Common myeloid progenitor, CD34-positive (primary cell): ENCODE results near the gene TRPM2.
"Not testable (repeated sequence)": the region's sequence is repeated elsewhere in the genome, so short reads cannot be mapped to it uniquely, and the experiment has no call there.

Source experiments
- CTCF ChIA-PET: fragments of 350-600 bp; sonication (Branson Sonifier 250); formaldehyde crosslinking; loops from one replicate; lab custom pipeline; 2021; ENCODE audit warnings: antibody characterized with exemption; lab: Charles Lee
- POLR2A ChIA-PET: fragments of 350-600 bp; sonication (Branson Sonifier 250); formaldehyde crosslinking; loops from one replicate; lab custom pipeline; 2021; ENCODE audit warnings: antibody characterized with exemption; lab: Charles Lee
- DNase-seq, 3 donors: peaks; one replicate each; pipeline versions ENCODE4 v3.0.0 to v3.0.0-alpha.2; 2013
- H3K27ac ChIP-seq, 2 experiments: 1 replicate in 1 of 2; 2 replicates in 1 of 2; pipeline ENCODE4 v1.7.0; 2013; ENCODE audit warnings: inconsistent platforms in 2 of 2, low read length in 2 of 2, mild to moderate bottlenecking in 2 of 2, low read depth in 1 of 2, moderate library complexity in 1 of 2; ENCODE audit not compliant: severe bottlenecking in 2 of 2, insufficient read depth in 1 of 2, poor library complexity in 1 of 2
- H3K27me3 ChIP-seq, 5 experiments: replicated peaks in 2 of 5; 1 replicate in 3 of 5; 2 replicates in 2 of 5; pipeline versions ENCODE4 v1.6.1 to v1.7.0; 2013; ENCODE audit warnings: low read length in 4 of 5, mild to moderate bottlenecking in 2 of 5, moderate library complexity in 2 of 5, inconsistent platforms in 1 of 5; ENCODE audit not compliant: insufficient read depth in 5 of 5, control insufficient read depth in 4 of 5
- H3K36me3 ChIP-seq, 4 experiments: 1 replicate in 2 of 4; 2 replicates in 2 of 4; pipeline versions ENCODE4 v1.6.1 to v1.7.0; 2013; ENCODE audit warnings: low read length in 3 of 4, control low read depth in 1 of 4, mild to moderate bottlenecking in 1 of 4; ENCODE audit not compliant: control insufficient read depth in 4 of 4, insufficient read depth in 4 of 4
- H3K4me1 ChIP-seq, 4 experiments: 1 replicate in 3 of 4; 2 replicates in 1 of 4; pipeline versions ENCODE4 v1.6.1 to v1.7.1; 2013; ENCODE audit warnings: low read length in 3 of 4, mild to moderate bottlenecking in 3 of 4, control low read depth in 1 of 4, inconsistent platforms in 1 of 4, moderate library complexity in 1 of 4; ENCODE audit not compliant: control insufficient read depth in 4 of 4, insufficient read depth in 4 of 4; ENCODE audit errors: control extremely low read depth in 1 of 4
- H3K4me3 ChIP-seq, 7 experiments: 1 replicate in 4 of 7; 2 replicates in 3 of 7; pipeline versions ENCODE4 v1.5.1 to v1.7.0; 2013; ENCODE audit warnings: mild to moderate bottlenecking in 7 of 7, low read length in 6 of 7, moderate library complexity in 6 of 7, inconsistent platforms in 2 of 7, low read depth in 2 of 7, control low read depth in 1 of 7; ENCODE audit not compliant: insufficient read depth in 4 of 7, control insufficient read depth in 1 of 7; ENCODE audit errors: extremely low read depth in 1 of 7
- H3K9me3 ChIP-seq, 5 experiments: 1 replicate in 4 of 5; 2 replicates in 1 of 5; pipeline versions ENCODE4 v1.6.1 to v1.7.1; 2013; ENCODE audit warnings: low read length in 4 of 5, mild to moderate bottlenecking in 2 of 5, inconsistent platforms in 1 of 5, low read depth in 1 of 5, moderate library complexity in 1 of 5; ENCODE audit not compliant: control insufficient read depth in 4 of 5, insufficient read depth in 2 of 5; ENCODE audit errors: control extremely low read depth in 1 of 5
- WGBS: methylation state at CpG from one replicate; pipeline ENCODE4 v1.1.5; 2013; ENCODE audit not compliant: insufficient coverage; 5-methylcytosine and 5-hydroxymethylcytosine counted together

Gene TRPM2

DNA sequence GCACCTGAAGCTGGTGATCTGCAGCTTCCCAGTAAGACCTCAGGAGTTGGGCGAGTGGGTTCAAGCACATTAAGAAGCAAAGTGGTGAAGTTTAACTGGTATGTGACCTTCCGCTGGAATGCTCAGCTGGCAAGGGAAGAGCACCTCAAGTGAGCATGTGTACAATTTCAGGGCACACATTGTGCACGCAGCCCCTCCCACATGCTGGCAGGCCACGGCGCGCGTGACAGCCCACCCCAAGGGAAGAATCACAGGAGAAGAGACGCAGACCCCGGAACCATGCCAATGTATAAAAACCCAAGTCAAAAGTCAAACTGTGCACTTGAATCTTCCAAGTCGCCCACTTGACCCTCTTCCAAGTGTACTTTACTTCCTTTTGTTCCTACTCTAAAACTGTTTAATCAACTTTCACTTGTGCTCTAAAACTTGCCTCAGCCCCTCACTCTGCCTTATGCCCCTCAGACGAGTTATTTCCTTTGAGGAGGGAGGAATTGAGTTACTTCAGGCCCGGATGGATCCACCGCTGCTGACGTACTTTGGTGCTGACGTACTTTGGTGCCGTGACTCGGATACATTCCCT, 121.9 kb downstream of the TRPM2 start:
- Histone ChIP-seq H3K4me1 (no peaks in the 10 kb centered on the region), H3K27me3 (no peaks in the 10 kb centered on the region), H3K27ac (no peak overlapping the region), H3K4me3 (no peak overlapping the region), H3K36me3 (no peaks in the 10 kb centered on the region), H3K9me3 (no peaks in the 10 kb centered on the region)
- WGBS = 93% methylated on average over 13 of the region's 17 CpGs
- DNase-seq = no peak
- ChIA-PET POLR2A (no interaction called here), CTCF (no interaction called here)

DNA sequence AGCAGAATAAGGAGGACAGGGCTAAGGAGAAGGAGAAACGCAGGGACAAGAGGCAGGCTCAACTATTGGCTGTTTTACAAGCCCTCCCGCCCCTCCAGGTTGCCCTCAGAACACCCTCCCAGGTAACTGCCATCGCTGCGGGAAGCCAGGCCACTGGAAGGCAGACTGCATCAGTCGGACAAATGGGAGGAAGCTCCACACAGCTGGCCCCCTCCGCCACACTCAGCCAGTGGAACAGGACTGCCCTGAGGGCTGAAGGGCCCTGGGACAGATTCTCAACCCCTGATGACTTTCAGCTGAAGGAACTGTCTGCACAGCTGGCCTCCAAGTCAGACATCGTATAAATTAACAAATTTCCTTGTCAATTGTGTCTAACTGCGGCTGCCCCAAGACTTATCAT, 123.7 kb downstream of the TRPM2 start:
- 92% methylated on average over 6 of the region's 8 CpGs for WGBS
- H3K27me3 ChIP-seq = no peaks in the 10 kb centered on the region
- DNase-seq = no peak
- H3K4me1 ChIP-seq = no peaks in the 10 kb centered on the region
- H3K9me3 ChIP-seq = no peaks in the 10 kb centered on the region
- no peak overlapping the region for H3K27ac ChIP-seq
- H3K4me3 ChIP-seq = no peak overlapping the region
- ChIA-PET POLR2A (no interaction called here), CTCF (interaction anchor here (1.2 kb wide), 2 partner anchors 18 to 123 kb away, joined by 3 read pairs; no protein-coding TSS in a partner anchor)
- no peaks in the 10 kb centered on the region for H3K36me3 ChIP-seq

- CTCF ChIA-PET = interaction anchor here (0.6 to 1.2 kb wide), 4 partner anchors 33 to 338 kb away, joined by 3 read pairs; no protein-coding TSS in a partner anchor
Measured at GRCh38 chr21:44477712-44478111, 124.3 kb downstream of the TRPM2 start.

DNA sequence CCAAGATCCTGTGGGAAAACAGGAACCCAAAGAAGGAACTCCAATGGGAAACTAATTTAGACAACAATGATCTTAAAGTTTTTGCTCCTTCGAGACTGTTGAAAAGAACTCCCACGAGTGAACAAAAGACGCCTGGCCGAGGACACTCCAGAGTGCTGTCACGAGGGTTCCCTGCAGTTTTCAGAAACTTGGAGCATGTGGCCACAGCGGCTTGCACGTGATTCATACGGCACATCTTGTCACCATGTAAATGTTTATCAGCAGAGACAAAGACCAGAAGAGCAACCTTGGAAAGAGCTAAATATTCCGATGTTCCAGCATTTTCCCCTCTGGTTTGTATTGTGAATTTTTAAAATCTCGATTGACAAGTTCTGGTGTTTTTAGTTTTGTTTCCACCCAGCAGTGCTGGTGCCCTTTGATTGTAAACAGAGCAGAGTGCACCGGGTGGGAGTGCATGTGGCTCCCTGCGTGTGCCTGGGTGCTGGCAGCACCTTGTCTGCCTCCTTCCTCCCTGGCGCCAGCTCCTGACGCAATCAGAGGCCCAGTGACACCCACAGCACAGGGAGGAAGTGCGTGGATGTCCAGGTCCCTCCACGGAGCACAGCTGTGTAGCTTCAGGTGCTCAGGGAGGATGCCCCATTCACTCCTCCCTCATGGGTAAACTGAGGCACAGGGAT, 124.8 kb downstream of the TRPM2 start:
- POLR2A ChIA-PET = no interaction called here
- WGBS = 86% methylated on average over 15 of the region's 16 CpGs
- CTCF ChIA-PET = interaction anchor here (0.6 to 0.9 kb wide), 3 partner anchors 32 to 337 kb away, joined by 3 read pairs; no protein-coding TSS in a partner anchor

More at GRCh38 chr21:44477712-44478111, 124.3 kb downstream of the TRPM2 start:
- 82% methylated on average over 7 of the region's 7 CpGs for WGBS
- no peaks in the 10 kb centered on the region for H3K9me3 ChIP-seq
- no peaks in the 10 kb centered on the region for H3K4me1 ChIP-seq
- DNase-seq = no peak
- POLR2A ChIA-PET = no interaction called here
- H3K27ac ChIP-seq = no peak overlapping the region
- no peaks in the 10 kb centered on the region for H3K36me3 ChIP-seq
- H3K4me3 ChIP-seq = no peak overlapping the region
- no peaks in the 10 kb centered on the region for H3K27me3 ChIP-seq

GRCh38 chr21:44478801-44479167, 125.4 kb downstream of the TRPM2 start:
- Histone ChIP-seq H3K4me3 (no peak overlapping the region), H3K36me3 (no peaks in the 10 kb centered on the region), H3K9me3 (no peaks in the 10 kb centered on the region), H3K4me1 (no peaks in the 10 kb centered on the region), H3K27me3 (peaks cover 0 to 3% (median 0%) of the 10 kb centered on the region in 5 experiments), H3K27ac (no peak overlapping the region)
- POLR2A ChIA-PET = no interaction called here
- 100% methylated on average over 5 of the region's 5 CpGs for WGBS
- no peak for DNase-seq
- CTCF ChIA-PET = interaction anchor here (0.9 kb wide), 1 partner anchor 32 kb away, joined by 3 read pairs; no protein-coding TSS in a partner anchor

More for the DNA sequence above, 124.8 kb downstream of the TRPM2 start:
- H3K27me3 ChIP-seq = peaks cover 0 to 3% (median 0%) of the 10 kb centered on the region in 5 experiments
- H3K9me3 ChIP-seq = no peaks in the 10 kb centered on the region
- H3K4me3 ChIP-seq = no peak overlapping the region
- H3K4me1 ChIP-seq = no peaks in the 10 kb centered on the region
- DNase-seq = no peak
- no peak overlapping the region for H3K27ac ChIP-seq
- H3K36me3 ChIP-seq = no peaks in the 10 kb centered on the region

- H3K36me3 ChIP-seq, H3K9me3 ChIP-seq, H3K4me3 ChIP-seq, H3K27ac ChIP-seq, POLR2A ChIA-PET, H3K27me3 ChIP-seq, H3K4me1 ChIP-seq: not testable (repeated sequence)
- DNase-seq = peak; percentile 5 to 22 (median 12)
- CTCF ChIA-PET = interaction anchor here (0.6 to 1.5 kb wide), 3 partner anchors 11 to 178 kb away, joined by 3 to 4 read pairs (median 4); no protein-coding TSS in a partner anchor
- 85% methylated on average over 9 of the region's 21 CpGs for WGBS
Measured at GRCh38 chr21:44479556-44480199, 126.3 kb downstream of the TRPM2 start.
